HG03097 (cell line): Measurements from ENCODE around the gene SENP8.
"Not testable (repeated sequence)": the region's sequence is repeated elsewhere in the genome, so short reads cannot be mapped to it uniquely, and the experiment has no call there.

Experiments used
- ATAC-seq: cut with Tn5 transposase; IDR thresholded peaks from one replicate; pipeline ENCODE4 v1.9.1; 2021; ENCODE audit not compliant: unreplicated experiment, low FRiP score

The SENP8 gene

DNA sequence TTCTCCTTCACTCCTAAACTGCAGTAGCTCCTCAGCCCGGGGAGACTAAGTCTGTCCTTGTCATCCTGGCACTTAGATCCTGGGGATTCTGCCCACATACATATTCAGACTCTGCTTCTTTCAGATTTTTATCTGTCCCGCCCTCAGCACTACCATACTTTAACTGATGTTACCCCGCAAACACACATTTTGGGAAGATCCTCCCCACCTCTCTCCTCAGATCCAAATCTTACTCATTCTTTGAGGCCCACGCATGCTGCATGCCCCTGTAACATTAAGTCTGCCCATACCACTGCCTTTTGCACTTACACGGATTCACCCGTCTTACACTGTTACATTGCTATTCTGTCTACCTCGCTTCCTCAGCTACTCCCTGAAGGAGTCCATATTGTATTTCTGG, 36.1 kb downstream of the SENP8 start:
- ATAC-seq, result no peak

DNA sequence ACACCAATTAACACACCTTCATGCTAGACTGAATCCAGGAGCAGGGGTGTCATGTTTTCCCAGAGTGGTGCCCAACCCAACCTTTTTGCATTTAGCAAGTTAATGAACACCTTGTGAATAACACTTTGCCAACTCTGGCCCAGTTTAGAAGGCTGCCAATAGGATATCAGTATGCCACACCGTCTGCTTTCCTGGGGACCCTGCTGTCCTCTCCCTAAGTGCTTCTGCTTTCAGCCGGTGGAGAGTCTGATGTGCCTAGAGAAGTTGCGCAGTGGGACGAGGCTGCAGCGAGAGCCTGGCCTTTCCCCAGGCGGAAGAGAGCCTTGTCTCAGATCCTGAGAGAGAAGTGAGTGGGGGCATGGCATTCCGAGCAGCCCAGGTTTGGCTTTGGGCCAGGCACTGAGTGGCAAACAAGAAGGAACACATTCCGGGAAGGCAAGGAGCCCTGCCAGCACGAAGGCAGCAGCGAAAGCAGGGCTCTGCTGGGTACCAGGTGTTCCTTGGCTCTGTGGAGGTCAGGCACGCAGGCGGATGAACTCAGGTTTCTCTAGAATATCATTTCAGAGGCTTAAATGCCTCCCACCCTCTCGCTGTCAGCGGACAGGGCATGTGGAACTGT, 36.9 kb downstream of the SENP8 start:
- no peak for ATAC-seq

DNA sequence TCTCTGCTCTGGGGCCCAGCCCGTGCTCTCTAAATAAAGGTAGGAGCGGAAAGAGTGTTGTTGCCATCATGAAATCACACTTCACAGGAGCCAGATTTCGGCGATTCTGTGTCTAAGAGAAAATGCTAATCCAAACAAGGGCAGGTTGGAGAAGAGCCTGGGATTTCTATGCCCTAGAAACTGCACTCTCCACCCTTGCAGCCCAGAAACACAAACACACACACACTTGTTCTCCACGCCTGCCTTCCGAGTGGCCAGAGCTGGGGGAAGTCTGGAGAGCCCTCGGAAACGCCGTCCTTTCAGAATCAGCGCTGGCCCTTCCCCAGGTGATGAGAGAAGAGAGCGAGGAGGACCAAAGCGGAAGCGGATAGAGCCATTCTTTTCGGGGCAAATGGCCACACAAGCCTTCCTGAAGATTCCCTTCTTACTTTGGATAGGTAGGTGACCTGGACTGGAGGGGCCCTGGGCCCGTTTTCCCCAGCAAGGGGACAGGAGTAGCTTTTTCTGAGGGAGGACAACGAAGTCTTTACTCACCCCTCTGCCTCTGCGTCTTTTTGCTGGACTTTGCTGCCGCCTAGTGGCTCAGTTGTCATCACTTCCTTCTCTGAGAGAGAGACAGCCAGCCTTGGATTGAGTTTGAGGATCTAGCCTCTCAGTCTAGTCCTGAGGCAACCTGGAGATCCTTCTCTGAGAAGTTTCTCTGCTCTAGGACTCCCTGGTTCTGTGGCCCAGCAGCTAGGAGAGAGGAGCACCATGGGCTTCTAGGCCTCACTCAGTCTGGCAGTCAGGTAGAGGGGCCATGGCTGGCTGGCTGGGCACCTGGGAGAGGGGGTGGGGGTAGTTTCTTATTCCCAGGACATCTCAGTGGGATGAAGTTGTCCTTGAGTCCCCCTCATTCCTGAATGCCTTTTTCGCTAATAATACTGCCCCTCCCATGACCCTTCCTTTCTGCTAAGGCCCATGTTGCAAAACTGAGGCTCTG, 37.7 kb downstream of the SENP8 start:
- ATAC-seq, result peak; percentile 67

DNA sequence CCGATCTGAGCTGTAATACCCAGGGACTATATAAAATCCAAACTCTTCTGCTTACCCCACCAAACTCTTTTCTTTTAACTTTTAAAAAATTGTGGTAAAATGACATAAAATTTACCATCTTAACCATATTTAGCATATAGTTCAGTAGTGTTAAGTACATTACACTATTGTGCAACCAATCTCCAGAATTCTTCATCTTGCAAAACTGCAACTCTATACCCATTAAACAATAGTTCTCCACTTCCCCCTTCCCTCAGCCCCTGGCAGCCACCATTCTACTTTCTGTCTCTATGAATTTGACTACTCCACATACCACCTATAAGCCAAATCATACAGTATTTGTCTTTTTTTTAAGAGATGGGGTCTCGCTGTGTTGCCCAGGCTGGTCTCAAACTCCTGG, 38.7 kb downstream of the SENP8 start:
- no peak for ATAC-seq

DNA sequence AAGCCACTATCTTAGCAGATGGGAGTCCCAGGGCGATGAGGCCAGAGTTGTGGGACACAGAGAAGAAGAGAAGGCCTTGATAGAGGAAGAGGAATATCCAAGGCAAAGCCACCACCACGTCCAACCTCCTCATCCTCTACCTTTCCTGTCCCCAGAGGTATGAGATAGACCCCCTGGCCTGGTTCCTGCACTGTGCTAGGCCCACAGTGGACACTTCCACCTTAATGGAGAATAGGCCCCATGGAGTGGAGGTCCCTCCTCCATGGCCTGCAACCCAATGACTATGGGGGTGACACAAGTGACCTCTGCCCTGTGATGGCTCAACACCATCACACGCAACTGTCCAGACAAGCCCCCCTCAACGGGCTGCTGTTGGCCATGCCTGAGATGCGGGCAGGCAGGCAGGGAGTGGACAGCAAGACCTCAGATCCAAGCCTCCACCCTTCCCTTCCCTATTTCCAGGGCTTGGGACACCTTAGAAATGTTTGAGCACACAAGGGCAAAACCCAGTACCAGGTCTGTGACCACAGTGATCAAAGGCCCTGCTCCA, 42.6 kb downstream of the SENP8 start:
- no peak for ATAC-seq

DNA sequence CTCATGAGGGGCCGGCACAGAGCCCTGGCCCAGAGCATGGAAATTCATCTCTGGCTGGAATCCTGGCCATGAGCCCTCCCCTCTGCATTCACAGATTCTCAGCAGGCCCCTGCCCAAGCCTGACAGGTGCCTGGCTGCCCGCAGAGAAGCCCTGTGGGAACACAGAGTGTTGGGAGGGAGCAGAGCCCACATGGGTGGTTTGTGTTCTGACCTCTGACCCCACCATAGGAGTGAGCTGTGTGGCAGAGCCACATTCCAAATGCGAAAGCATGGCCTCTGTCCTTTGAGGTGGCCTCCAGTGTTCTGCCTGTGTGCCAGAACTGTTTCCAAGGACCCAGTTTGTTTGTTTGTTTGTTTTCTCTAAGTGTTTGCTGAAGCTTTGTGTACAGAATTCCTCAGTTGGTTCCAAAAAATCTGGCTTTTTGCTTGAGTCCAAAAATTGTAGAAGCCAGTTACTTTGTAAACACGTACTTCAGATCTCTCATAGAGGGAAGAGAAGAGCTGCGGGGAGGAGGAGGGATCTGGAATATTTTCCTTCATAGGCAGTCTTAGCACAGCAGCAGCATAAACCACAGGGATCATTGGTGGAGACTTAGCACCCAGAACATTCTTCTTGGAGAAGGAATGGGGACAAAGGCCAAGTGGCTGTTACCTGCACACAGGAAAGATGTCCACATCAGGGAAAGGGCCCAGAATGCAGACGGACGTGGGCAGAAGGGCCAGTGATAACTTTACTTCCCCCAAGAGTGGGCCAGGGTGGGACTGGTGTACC, 43.3 kb downstream of the SENP8 start:
- no peak for ATAC-seq

DNA sequence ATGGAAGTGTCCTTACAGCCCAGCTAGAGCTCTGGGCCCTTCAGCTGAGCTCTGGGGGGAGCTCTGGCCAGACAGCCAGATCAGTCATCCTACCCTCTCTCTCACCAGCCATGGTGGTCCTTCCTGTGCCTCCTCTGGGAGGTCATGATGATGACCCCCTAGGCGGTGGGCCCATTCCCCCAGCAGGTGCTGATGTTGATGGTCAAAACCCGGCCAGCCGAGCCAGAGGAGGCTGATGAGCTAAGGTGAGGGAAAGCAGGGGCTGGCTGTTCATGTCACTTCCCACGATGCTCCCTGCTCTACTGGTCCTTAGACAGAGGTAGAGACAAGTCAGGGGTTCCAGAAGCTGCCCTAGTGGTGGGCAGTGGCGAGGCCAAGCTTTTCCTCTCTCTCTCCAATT, 44.4 kb downstream of the SENP8 start:
- no peak for ATAC-seq

DNA sequence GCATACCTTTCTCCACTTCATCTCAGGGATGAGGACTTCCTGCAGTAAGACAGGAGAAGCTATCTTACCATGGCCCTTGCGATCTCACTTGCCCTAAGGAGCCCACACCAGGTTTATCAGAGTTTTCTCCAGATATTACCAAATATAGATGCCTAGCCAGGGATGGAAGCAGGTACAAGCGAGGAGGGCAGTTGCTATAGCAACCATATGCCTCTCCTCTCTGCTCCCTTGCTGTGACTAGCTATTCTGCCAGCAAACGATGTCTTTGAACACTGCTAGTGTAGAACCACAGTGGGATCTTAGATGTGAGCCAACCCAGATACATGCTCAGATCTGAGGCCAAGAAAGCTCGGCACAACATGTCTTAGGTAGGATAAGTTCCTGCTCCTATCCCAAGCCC, 45.5 kb downstream of the SENP8 start:
- no peak for ATAC-seq

DNA sequence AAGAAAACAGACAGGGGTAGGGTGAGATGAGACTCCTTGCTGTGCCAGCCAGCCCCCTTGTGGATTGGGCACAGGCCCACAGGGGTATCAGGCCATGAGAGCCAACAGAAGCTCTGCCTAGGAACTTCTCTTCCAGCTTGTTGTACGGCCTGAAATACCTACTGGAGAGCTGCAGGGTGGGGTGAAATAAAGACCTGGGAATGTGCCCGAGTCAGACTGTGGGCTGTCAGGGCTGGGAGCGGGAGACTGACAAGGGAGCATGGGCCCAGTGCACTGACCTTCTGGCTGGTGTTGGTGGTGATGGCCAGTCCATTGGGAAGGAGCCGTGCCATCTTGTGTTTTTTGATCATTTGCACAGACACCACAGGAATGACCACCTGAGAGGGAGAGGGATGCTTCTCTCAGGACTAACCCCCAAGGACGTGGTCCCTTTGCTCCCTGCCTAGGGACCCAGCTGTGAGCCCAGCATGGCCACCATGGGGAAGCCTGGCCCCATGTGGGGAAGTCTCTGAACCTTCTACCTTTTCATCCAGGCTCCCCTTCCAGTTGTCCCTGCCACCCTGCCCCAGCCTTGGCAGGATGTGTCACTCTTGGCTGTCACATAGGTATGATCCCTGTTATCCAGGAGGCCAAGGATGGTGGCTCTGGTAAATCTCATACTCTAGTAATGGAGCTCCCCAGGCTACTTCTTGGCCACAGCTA, 48.7 kb downstream of the SENP8 start:
- ATAC-seq, result no peak

DNA sequence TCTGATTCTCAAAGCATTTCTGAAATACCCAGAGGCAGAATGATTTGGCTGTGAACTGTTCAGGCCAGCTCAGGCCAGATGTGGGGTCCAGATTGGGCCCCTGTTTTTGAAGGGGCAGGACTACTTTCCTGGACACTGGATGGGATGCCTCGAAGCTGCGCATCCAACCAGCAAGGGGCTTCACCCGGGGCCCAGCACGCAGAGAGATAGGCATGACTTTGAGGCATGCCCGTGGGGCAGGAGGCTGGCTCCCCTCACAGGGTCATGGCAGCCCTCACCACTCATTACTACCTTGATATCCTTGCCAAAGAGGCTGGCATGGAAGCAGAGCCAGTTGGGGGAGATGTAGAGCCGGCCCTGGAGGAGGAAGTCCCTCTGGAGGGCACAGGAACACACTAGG, 49.2 kb downstream of the SENP8 start:
- ATAC-seq, result no peak

DNA sequence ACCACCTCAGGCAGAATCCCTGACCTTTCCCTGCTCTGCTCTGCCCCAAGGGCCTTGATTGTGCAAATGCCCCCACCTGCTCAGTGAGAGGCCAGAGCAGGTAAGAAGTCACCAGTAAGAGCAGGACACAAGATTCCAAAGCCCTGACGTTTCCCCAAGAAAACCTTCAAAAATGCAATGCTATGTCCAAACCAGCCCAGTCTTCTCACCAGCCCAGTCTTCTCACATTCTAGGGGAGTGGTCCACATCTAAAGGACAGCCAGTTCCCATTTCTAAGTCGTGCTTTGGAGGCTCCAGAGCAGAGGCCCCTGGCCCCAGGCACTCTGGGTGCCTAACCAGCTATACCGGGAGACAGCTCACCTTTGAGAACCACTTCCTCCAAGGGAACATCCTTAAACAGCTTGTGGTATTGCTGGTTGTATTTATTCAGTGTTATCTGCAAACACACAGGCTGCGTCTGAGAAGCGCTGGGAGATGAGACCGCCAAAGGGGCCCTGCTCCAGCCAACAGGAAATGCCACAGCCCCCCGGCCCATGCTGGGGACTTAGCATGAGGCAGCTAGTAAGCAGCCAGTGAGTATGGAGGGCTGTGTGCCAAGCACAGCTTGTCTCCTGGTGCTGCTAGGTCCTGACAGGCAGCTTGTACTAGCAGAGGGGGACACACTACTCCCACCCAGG, 50.1 kb downstream of the SENP8 start:
- no peak for ATAC-seq

DNA sequence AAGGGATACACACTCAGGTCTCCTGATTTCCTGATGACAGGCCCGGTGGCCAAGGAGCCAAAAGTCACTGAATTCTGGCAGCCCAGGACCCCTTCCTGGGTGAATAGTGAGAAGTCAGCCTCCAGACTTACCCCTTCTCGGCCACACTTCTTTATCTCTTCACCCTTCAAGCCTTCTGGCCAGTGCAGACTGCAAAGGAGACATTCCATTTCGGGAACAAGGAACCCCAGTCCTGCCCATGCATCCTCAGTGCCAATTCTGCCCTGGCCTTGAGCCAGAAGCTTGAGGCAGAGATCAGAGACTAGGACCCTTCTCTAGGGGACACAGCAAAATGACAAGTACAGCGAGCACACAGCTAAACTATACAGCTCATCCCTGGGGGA, 50.6 kb downstream of the SENP8 start:
- ATAC-seq, result no peak

DNA sequence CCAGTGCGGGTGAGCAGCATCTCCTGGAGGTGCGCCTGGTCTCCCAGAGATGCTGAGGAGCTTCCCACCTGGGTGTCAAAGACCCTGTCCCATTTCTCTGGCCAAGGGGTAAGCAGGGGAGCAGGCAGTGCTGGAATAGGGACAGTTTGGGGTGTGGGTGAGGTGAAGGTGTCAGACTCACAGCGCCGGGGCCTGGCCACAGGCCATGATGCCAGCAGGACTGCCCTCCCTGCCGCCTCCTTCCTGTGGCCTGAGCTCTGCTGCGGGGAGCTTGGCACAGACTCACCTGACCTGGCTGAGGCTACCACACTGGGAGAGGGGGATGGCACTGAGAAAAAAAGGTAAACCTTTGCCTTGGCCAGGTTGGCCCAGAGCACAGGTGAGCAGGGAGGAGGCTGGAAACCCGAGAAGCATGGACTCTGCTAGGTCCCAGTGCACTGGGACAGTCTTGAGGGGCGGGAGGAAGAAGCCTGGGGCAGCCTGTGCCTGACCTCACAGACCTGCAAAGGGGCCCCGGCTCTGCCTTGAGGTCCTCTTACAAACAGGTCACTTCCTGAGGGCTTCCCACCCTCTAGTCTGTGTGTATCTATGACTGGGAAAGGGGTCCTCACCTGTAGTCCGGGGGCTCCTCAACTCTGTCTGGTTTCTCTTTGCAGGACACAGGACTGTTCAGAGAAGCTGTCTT, 51.2 kb downstream of the SENP8 start:
- no peak for ATAC-seq

DNA sequence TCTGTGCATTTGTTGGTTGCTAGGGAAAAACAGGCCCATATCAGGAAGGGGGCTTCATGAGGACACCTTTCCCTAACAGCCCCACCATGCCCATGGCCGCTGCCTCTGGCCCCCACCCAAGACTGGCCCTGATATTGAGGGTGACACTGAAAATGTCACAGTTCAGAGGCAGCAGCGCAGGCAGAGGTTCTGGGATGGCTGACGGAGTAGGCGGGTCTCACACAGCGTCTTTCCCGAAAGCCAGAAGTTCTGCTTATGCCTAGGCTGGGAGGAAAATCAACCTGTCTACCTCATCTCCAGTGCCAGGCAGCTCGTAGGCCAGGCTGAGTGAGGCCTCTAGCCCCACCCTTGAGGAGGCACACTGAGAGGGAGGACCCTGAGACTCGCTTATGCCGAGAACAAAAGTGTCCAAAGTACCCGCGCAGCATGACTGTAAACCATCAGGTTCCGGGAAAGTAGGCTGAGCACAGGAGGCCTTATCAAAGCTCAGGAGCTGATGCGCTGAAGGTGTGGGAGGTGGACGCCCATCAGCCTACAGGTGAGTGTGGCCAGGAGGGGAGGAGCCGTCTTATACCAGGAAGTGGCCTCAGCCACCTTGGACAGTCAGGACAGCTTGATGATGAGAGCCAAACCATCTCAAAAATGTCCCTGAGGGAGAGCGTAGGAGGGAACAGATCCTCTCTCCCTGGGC, 51.9 kb downstream of the SENP8 start:
- ATAC-seq, result no peak

DNA sequence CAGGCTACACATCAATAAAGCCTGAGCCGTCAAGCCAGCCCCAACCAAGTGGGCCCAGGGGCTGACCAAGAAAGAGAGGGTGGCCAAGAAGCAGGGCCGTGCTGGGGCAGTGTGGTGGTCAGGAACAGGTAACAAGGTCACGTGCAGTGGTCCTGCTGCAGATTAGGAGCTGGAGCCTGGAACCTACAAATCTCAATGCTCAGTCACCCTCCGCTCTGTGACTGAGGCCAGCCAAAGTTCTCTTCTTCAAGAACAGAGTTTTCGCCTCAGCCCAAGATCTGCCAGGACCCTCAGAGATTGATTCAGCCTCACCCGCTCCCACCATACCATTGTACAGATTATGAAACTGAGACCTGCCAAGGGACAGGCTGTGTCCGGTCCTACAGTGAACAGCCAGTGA, 52.5 kb downstream of the SENP8 start:
- ATAC-seq, result no peak

DNA sequence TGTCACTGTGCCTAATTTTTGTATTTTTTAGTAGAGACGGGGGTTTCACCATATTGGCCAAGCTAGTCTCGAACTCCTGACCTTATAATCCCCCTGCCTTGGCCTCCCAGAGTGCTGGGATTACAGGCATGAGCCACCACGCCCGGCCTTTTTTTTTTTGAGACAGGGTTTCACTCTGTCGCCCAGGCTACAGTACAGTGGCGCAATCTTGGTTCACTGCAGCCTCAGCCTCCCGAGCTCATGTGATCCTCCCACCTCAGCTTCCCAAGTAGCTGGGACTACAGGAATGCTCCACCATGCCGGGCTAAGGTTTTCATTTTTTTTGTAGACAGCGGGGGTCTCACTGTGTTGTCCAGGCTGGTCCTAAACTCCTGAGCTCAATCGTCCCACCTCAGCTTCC, 53.8 kb downstream of the SENP8 start:
- ATAC-seq, result not testable (repeated sequence)

DNA sequence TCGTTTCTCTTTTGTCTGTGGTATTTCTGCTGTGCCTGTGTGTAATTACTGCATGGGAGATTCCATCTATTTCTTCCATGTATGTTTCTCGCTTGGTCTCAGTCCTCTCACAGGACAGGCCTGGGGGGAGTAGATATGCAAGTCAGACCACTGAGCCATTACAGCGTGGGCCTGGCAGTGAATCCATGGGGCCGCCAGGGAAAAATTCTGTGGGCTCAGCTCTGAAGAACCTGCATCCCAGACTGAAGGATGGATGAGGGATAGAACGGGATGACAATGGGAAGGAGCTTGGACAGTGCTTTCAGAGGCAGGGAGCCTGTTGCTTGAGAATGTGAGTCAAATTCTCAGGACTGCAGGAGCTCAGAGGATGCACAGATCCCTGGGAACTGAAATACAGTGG, 54.6 kb downstream of the SENP8 start:
- ATAC-seq, result no peak

DNA sequence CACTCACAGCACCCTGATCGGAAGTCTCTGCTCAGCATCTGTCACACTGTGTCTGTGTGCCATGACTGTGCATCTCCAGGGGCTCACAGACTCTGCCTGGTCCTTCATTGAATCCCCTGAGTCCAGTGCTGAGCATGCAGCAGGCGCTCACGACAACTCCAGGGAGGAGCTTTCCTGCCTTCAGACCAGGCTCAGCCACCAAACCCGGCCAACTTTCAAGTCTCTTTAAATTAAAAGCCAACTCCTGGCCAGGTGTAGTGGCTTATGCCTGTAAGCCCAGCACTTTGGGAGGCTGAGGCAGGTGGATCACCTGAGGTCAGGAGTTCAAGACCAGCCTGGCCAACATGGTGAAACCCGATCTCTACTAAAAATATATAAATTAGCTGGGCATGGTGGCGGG, 55.2 kb downstream of the SENP8 start:
- ATAC-seq, result no peak
